Stimulated activated naive CD4-positive, alpha-beta T cell treated with Interleukin-2 at 50 U/mL for 16 hours (primary cell): Measurements from ENCODE around the gene ZNF575.

Source experiments
- DNase-seq: peaks from one replicate; lab custom pipeline; 2025; lab: John Stamatoyannopoulos, UW

The ZNF575 gene

GRCh38 chr19:43532962-43533545 is at the start of gene ZNF575:
ZNF575 (plus strand) TSS chr19:43533188; CDS start chr19:43534423, 1,235 bp downstream.
- peak; percentile 87 for DNase-seq

GRCh38 chr19:43483281-43483680 is 49.7 kb upstream of the ZNF575 start:
- no peak for DNase-seq

GRCh38 chr19:43485951-43486350 is 47.0 kb upstream of the ZNF575 start:
- no peak for DNase-seq

- DNase-seq = no peak
Measured at GRCh38 chr19:43486412-43486811, 46.6 kb upstream of the ZNF575 start.

GRCh38 chr19:43488179-43488578 is 44.8 kb upstream of the ZNF575 start:
- no peak for DNase-seq

- DNase-seq = no peak
Measured at GRCh38 chr19:43489310-43489709, 43.7 kb upstream of the ZNF575 start.

GRCh38 chr19:43489979-43490599 is 42.9 kb upstream of the ZNF575 start:
- DNase-seq = no peak

- no peak for DNase-seq
Measured at GRCh38 chr19:43490759-43491158, 42.2 kb upstream of the ZNF575 start.

- no peak for DNase-seq
Measured at GRCh38 chr19:43495082-43495481, 37.9 kb upstream of the ZNF575 start.

- no peak for DNase-seq
Measured at GRCh38 chr19:43496960-43497359, 36.0 kb upstream of the ZNF575 start.

GRCh38 chr19:43498233-43498842 is 34.6 kb upstream of the ZNF575 start:
- DNase-seq = no peak

GRCh38 chr19:43499042-43499441 is 33.9 kb upstream of the ZNF575 start:
- no peak for DNase-seq

GRCh38 chr19:43501661-43502418 is 31.1 kb upstream of the ZNF575 start:
- no peak for DNase-seq

GRCh38 chr19:43502419-43502976 is 30.5 kb upstream of the ZNF575 start:
- DNase-seq = no peak

- peak; percentile 98 for DNase-seq
Measured at GRCh38 chr19:43503501-43504425, 29.2 kb upstream of the ZNF575 start.

- peak; percentile 48 for DNase-seq
Measured at GRCh38 chr19:43504426-43505185, 28.4 kb upstream of the ZNF575 start, which contains the start of gene PHLDB3. PHLDB3 (minus strand) TSS chr19:43504746; CDS start chr19:43504118, 628 bp downstream.

GRCh38 chr19:43505186-43505456 is 27.9 kb upstream of the ZNF575 start:
- DNase-seq = no peak

- DNase-seq = no peak
Measured at GRCh38 chr19:43505941-43506340, 27.0 kb upstream of the ZNF575 start.

GRCh38 chr19:43506629-43507028 is 26.4 kb upstream of the ZNF575 start:
- DNase-seq = no peak

- no peak for DNase-seq
Measured at GRCh38 chr19:43507880-43508279, 25.1 kb upstream of the ZNF575 start.

- DNase-seq = no peak
Measured at GRCh38 chr19:43510713-43511112, 22.3 kb upstream of the ZNF575 start.
